ENCODE results near the gene CD14. TPM values are rescaled to one million over a fixed set of nuclear protein-coding genes. Genes with fewer than 3 reads are reported as not detected.
A peak's percentile ranks its signal among the peaks of the same experiment; 100 is the strongest.

CD14 gene
- total RNA-seq, 4 donors from 2014 or later: 12.2 to 22.9 (median 16.1) TPM

GRCh38 chr5:140637371-140638100, 4.6 kb upstream of the CD14 start:
- H3K27ac ChIP-seq: no peak overlapping the region
- in situ Hi-C loops (cut with MboI; ENCODE audit: low sequenced_read_pairs in 4 of 4): loop anchor here in 2 of 4 donors (10.0 kb wide), 2 partner anchors 53 to 63 kb away; no protein-coding TSS in a partner anchor

DNA sequence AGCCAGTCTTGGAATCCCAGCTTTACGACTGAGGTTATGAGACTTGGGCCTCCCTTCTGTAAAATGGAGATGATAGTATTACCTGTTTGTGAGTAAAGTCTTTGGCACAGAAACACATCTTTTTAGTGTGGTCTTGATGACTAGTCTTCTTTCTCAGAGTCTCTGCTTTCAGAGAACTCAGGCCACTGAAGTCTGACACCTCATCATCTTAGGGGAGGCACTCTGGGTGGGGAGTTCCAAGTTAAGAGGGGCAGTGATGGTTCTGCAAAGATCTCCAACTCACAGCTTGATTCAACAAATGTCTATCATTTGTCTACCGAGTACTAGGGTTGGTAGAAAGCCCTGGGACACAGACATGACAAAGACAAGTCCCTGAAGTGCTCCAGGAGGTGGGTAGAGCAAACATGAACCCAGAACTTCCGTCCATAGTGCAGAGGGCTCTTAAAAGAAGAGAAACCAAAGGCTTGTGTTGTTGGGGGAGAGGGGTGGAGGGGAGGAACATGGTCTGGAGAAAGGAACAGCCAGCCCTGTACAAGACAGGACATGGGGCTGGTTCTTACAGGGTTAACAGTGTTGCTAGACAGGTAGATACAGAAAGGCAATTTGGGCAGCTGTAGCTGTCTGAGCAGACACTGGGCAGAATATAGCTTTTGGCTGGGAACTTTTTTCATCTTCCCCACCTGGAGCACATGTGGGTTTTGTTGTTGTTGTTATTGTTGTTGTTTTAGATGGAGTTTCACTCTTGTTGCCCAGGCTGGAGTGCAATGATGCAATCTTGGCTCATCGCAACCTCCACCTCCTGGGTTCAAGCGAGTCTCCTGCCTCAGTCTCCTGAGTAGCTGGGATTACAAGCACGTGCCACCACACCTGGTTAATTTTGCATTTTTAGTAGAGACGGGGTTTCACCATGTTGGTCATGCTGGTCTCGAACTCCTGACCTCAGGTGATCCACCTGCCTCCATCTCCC, 2.6 kb upstream of the CD14 start:
- Histone ChIP-seq H3K36me3 (no peaks in the 10 kb centered on the region), H3K4me1 (peaks cover 20 to 24% of the 10 kb centered on the region in 2 donors), H3K4me3 (no peak overlapping the region), H3K27ac (no peak overlapping the region), H3K9me3 (no peaks in the 10 kb centered on the region), H3K27me3 (no peaks in the 10 kb centered on the region)
- in situ Hi-C loops (cut with MboI; ENCODE audit: low sequenced_read_pairs in 4 of 4): loop anchor here in 2 of 4 donors (10.0 kb wide), 2 partner anchors 51 to 61 kb away; no protein-coding TSS in a partner anchor
- intact Hi-C loops (cut with DNase I; ENCODE audit: low total_unique reads): loop anchor here (5.0 kb wide), 1 partner anchor 263 kb away; no protein-coding TSS in a partner anchor
- ATAC-seq: no peak
- DNase-seq: no peak
- no peak for TF ChIP-seq POLR2A (IDR thresholded peaks at IDR 0.05)
- TF ChIP-seq, protein P1, sequence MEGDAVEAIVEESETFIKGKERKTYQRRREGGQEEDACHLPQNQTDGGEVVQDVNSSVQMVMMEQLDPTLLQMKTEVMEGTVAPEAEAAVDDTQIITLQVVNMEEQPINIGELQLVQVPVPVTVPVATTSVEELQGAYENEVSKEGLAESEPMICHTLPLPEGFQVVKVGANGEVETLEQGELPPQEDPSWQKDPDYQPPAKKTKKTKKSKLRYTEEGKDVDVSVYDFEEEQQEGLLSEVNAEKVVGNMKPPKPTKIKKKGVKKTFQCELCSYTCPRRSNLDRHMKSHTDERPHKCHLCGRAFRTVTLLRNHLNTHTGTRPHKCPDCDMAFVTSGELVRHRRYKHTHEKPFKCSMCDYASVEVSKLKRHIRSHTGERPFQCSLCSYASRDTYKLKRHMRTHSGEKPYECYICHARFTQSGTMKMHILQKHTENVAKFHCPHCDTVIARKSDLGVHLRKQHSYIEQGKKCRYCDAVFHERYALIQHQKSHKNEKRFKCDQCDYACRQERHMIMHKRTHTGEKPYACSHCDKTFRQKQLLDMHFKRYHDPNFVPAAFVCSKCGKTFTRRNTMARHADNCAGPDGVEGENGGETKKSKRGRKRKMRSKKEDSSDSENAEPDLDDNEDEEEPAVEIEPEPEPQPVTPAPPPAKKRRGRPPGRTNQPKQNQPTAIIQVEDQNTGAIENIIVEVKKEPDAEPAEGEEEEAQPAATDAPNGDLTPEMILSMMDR (IDR thresholded peaks at IDR 0.05 in 4 of 5, conservative IDR thresholded peaks at IDR 0.05 in 1 of 5): no peak

More at GRCh38 chr5:140637371-140638100, 4.6 kb upstream of the CD14 start:
- Histone ChIP-seq H3K4me3 (no peak overlapping the region), H3K36me3 (no peaks in the 10 kb centered on the region), H3K9me3 (no peaks in the 10 kb centered on the region), H3K4me1 (peaks cover 17 to 19% of the 10 kb centered on the region in 2 donors), H3K27me3 (no peaks in the 10 kb centered on the region)
- intact Hi-C loops (cut with DNase I; ENCODE audit: low total_unique reads): loop anchor here (2.0 to 5.0 kb wide), 4 partner anchors 69 to 265 kb away; partner anchors contain the start of genes APBB3, EIF4EBP3 and SLC35A4
- DNase-seq (no peak), ATAC-seq (no peak)
- no peak for TF ChIP-seq POLR2A (IDR thresholded peaks at IDR 0.05)
- TF ChIP-seq, protein P1 (IDR thresholded peaks at IDR 0.05 in 4 of 5, conservative IDR thresholded peaks at IDR 0.05 in 1 of 5): no peak

- in situ Hi-C loops (cut with MboI; ENCODE audit: low sequenced_read_pairs in 4 of 4): loop anchor here in 3 of 4 donors (5.0 to 10.0 kb wide), 3 partner anchors 49 to 59 kb away; no protein-coding TSS in a partner anchor
- intact Hi-C loops (cut with DNase I; ENCODE audit: low total_unique reads): no loop called here
- DNase-seq (no peak), ATAC-seq (no peak)
- Histone ChIP-seq H3K27ac (no peak overlapping the region), H3K36me3 (no peaks in the 10 kb centered on the region), H3K9me3 (no peaks in the 10 kb centered on the region), H3K27me3 (no peaks in the 10 kb centered on the region), H3K4me3 (no peak overlapping the region), H3K4me1 (peaks cover 13 to 17% of the 10 kb centered on the region in 2 donors)
- TF ChIP-seq, protein P1 (IDR thresholded peaks at IDR 0.05 in 4 of 5, conservative IDR thresholded peaks at IDR 0.05 in 1 of 5): no peak
- no peak for TF ChIP-seq POLR2A (IDR thresholded peaks at IDR 0.05)
These were observed 1.1 kb upstream of the CD14 start for GRCh38 chr5:140634103-140634502.

DNA sequence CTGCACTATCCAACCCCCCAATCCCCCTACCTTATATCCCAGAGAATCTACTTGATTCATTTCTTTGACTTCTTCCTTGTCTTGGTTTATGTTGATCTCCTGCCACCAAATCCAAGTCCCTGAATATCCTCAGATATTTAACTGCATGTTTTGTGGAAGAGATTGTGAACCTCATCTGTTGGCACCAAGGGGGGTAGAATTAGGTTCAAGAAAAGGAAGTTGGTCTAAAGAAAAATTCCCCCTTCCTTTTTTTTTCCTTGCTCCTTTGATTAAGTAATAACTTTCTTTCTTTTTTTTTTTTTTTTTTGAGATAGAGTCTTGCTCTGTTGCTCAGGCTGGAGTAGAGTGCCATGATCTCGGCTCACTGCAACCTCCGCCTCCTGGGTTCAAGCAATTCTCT, 526 bp upstream of the CD14 start:
- no peaks in the 10 kb centered on the region for H3K36me3 ChIP-seq
- intact Hi-C loops (cut with DNase I; ENCODE audit: low total_unique reads): no loop called here
- no peaks in the 10 kb centered on the region for H3K27me3 ChIP-seq
- no peak for ATAC-seq
- H3K9me3 ChIP-seq: no peaks in the 10 kb centered on the region
- peak overlapping the region; percentile 70 to 78 (median 75) for H3K27ac ChIP-seq
- peak overlapping the region in 3 of 4 donors; percentile 58 to 67 (median 61) for H3K4me3 ChIP-seq
- no peak for DNase-seq
- TF ChIP-seq, protein P1 (IDR thresholded peaks at IDR 0.05 in 4 of 5, conservative IDR thresholded peaks at IDR 0.05 in 1 of 5): no peak
- TF ChIP-seq POLR2A (IDR thresholded peaks at IDR 0.05): no peak
- peaks cover 8 to 13% of the 10 kb centered on the region in 2 donors for H3K4me1 ChIP-seq
- in situ Hi-C loops (cut with MboI; ENCODE audit: low sequenced_read_pairs in 4 of 4): loop anchor here in 3 of 4 donors (5.0 to 10.0 kb wide), 3 partner anchors 49 to 59 kb away; no protein-coding TSS in a partner anchor
